HG03520 (cell line): ENCODE data around the gene RANGAP1.
"Not testable (repeated sequence)": the region's sequence is repeated elsewhere in the genome, so short reads cannot be mapped to it uniquely, and the experiment has no call there.

ENCODE experiments used
- ATAC-seq: cut with Tn5 transposase; IDR thresholded peaks from one replicate; pipeline ENCODE4 v1.9.1; 2021; ENCODE audit warnings: mild to moderate bottlenecking, moderate library complexity; ENCODE audit not compliant: unreplicated experiment

Gene RANGAP1

GRCh38 chr22:41261541-41262249, 24.3 kb downstream of the RANGAP1 start:
- no peak for ATAC-seq

DNA sequence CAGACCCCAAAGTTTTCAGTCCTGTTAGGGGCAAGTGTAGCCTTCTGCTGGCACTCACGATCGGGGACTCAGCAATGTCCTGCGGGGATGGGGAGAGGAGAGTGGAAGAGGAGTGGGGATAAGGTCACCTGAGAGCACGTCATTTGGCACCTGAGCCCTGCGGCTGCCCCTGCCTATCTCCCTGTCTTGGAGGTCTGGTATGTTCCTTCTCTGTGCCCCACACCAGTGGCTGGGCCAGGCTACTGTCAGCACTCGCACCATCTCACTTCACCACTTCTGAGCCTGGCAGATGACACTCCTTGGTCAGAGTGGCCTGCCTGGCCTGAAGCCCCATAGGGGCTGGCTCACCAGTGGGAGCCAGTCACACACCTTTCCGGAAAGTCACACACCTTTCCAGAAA, 25.1 kb downstream of the RANGAP1 start:
- no peak for ATAC-seq

GRCh38 chr22:41259756-41260155, 26.2 kb downstream of the RANGAP1 start:
- ATAC-seq, result not testable (repeated sequence)

GRCh38 chr22:41257696-41258095, 28.3 kb downstream of the RANGAP1 start:
- no peak for ATAC-seq

GRCh38 chr22:41256254-41257253, 29.4 kb downstream of the RANGAP1 start:
- ATAC-seq, result no peak

- no peak for ATAC-seq
These were observed 31.8 kb downstream of the RANGAP1 start for GRCh38 chr22:41254230-41254629.

- no peak for ATAC-seq
These were observed 33.6 kb downstream of the RANGAP1 start for GRCh38 chr22:41252365-41252764.

- ATAC-seq, result no peak
These were observed 35.9 kb downstream of the RANGAP1 start for GRCh38 chr22:41250127-41250526.

GRCh38 chr22:41249442-41249841, 36.5 kb downstream of the RANGAP1 start:
- ATAC-seq, result no peak

DNA sequence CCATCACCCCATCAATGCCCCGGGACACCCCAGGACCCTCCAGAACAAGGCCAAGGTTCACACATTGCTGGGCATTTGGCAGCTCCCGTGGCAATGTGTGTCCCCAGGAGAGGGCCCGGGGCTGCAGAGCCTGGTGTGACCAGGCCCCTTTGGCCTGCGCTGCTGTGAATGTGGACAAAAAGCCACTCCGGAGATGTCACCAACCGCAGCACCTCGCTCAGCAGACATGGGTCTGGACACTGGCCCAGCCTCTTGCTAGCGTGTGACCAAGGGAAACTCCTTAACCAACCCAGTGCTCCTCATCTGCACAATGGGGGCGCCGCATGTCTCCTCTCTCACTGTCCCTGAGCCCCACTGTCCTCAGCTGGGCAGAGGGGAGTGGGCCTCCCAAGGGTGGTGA, 37.2 kb downstream of the RANGAP1 start:
- no peak for ATAC-seq

GRCh38 chr22:41248314-41248713, 37.7 kb downstream of the RANGAP1 start:
- ATAC-seq, result no peak

GRCh38 chr22:41247703-41248102, 38.3 kb downstream of the RANGAP1 start:
- ATAC-seq, result no peak

- ATAC-seq, result no peak
These were observed 40.0 kb downstream of the RANGAP1 start for GRCh38 chr22:41245917-41246499.

DNA sequence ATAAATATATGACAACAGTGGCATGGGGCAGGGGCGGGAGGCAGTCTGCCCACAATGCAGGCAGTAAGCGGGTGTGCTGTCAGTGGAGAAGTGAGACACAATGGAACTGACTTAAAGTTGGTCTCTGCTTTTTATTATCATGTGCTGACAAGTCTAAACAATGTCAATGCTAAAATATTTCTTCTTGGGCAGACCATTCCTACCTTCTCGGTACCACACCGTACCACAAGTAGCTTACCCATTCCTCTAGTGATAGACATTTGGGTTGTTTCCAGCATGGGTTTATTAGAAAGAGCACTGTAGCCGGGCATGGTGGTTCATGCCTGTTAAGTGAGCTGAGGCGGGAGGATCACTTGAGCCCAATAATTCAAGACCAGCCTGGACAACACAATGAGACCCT, 42.6 kb downstream of the RANGAP1 start:
- ATAC-seq, result no peak

GRCh38 chr22:41242396-41243117, 43.4 kb downstream of the RANGAP1 start:
- no peak for ATAC-seq

- no peak for ATAC-seq
These were observed 44.8 kb downstream of the RANGAP1 start for GRCh38 chr22:41241133-41241676.

- ATAC-seq, result no peak
These were observed 45.4 kb downstream of the RANGAP1 start, which contains the start of gene CHADL for GRCh38 chr22:41240377-41241132. Gene CHADL, minus strand, starts transcription at chr22:41240931. Its CDS starts 50 bp downstream, at chr22:41240881.

DNA sequence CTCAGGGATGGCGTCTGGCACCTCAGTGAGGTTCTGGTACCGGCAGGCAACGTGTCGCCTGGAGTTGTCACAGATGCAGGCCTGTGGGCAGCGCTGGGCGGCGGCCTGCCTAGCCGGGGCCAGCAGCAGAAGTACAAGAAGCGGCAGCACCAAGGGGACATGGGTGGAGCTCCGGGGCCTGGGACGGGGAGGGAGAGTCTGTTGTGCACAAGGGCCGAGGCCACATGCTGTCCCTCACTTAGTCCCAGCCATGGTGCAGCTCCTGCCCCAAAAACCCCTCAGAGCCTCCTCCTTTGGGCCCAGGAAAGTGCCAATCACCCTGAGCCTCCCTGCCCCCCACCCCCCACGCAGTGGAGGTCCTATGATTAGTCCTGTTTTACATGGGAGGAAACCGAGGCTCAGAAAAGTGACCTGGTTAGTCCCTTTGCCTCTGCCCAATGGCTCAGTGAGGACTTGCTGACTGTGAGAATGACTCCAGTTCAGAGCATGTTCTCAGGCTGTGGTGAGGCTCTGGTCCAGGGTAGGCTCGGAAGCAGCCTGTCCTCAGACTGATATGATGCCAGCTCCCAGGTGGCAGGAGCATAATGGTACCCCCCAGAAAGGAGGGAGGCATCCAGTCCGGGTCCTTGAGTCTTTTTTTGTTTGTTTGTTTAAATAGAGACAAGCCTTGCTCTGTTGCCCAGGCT, 46.4 kb downstream of the RANGAP1 start:
- ATAC-seq, result no peak
